Measurements from ENCODE around the gene DKK3.

DKK3 gene

GRCh38 chr11:11992257-11993212, 15.9 kb downstream of the DKK3 start:
- no peak overlapping the region for H2BK12ac ChIP-seq (ENCODE audit: low read length)
- no peak for DNase-seq (ENCODE audit: low spot score)
- no peak overlapping the region for H3K23ac ChIP-seq (ENCODE audit: low read depth, low read length, poor library complexity)
- H3K18ac ChIP-seq (ENCODE audit: low read length), result no peak overlapping the region
- no peak overlapping the region for H2BK120ac ChIP-seq (ENCODE audit: low read depth, low read length)
- H2AK5ac ChIP-seq (ENCODE audit: low read depth, low read length), result no peak overlapping the region
- no peak overlapping the region for H3K4me3 ChIP-seq (ENCODE audit: low read length in 2 of 2)
- peaks cover 0 to 3% of the 10 kb centered on the region in 2 donors for H3K36me3 ChIP-seq (replicated peaks in 1 of 2; ENCODE audit: control insufficient read depth in 2 of 2, insufficient read depth in 2 of 2, low read length in 2 of 2)
- no peak overlapping the region for H3K4ac ChIP-seq (ENCODE audit: low read length)
- H3K14ac ChIP-seq (ENCODE audit: low read length), result no peak overlapping the region
- no peaks in the 10 kb centered on the region for H3K27me3 ChIP-seq (ENCODE audit: control insufficient read depth in 3 of 3, insufficient read depth in 3 of 3, low read depth in 1 of 3, low read length in 3 of 3)
- H2BK15ac ChIP-seq (ENCODE audit: low read length), result no peak overlapping the region
- H2AFZ ChIP-seq (ENCODE audit: low read length), result no peak overlapping the region
- H3K4me1 ChIP-seq (ENCODE audit: control insufficient read depth in 2 of 2, insufficient read depth in 1 of 2, low read depth in 1 of 2, low read length in 2 of 2), result peaks cover 6 to 7% of the 10 kb centered on the region in 2 donors
- H4K91ac ChIP-seq (ENCODE audit: low read depth, low read length, poor library complexity), result no peak overlapping the region
- H3K79me1 ChIP-seq (ENCODE audit: low read depth, low read length), result no peaks in the 10 kb centered on the region
- WGBS, 2 donors (ENCODE audit: extremely low coverage in 2 of 2, insufficient read length in 2 of 2, insufficient replicate concordance in 1 of 2), result no CpG with 5 or more reads among the region's 6 CpGs
- no peak overlapping the region for H2BK5ac ChIP-seq (ENCODE audit: low read length)
- H3K9ac ChIP-seq (ENCODE audit: low read depth, low read length, poor library complexity), result no peak overlapping the region
- no peak overlapping the region for H3K4me2 ChIP-seq (ENCODE audit: insufficient read depth, low read length, poor library complexity, severe bottlenecking)
- H3K27ac ChIP-seq (replicated peaks; ENCODE audit: low read length), result no peak overlapping the region
- no peak overlapping the region for H4K8ac ChIP-seq (ENCODE audit: low read depth, low read length)
- no peaks in the 10 kb centered on the region for H3K9me3 ChIP-seq (replicated peaks in 1 of 2; ENCODE audit: control insufficient read depth in 2 of 2, insufficient read depth in 1 of 2, low read depth in 1 of 2, low read length in 2 of 2)

GRCh38 chr11:11989774-11990744, 18.4 kb downstream of the DKK3 start:
- no peak overlapping the region for H4K8ac ChIP-seq (ENCODE audit: low read depth, low read length)
- no peaks in the 10 kb centered on the region for H3K9me3 ChIP-seq (replicated peaks in 1 of 2; ENCODE audit: control insufficient read depth in 2 of 2, insufficient read depth in 1 of 2, low read depth in 1 of 2, low read length in 2 of 2)
- no peaks in the 10 kb centered on the region for H3K27me3 ChIP-seq (ENCODE audit: control insufficient read depth in 3 of 3, insufficient read depth in 3 of 3, low read depth in 1 of 3, low read length in 3 of 3)
- no peak overlapping the region for H2AK5ac ChIP-seq (ENCODE audit: low read depth, low read length)
- H3K18ac ChIP-seq (ENCODE audit: low read length), result no peak overlapping the region
- H2AFZ ChIP-seq (ENCODE audit: low read length), result no peak overlapping the region
- no peak overlapping the region for H3K4ac ChIP-seq (ENCODE audit: low read length)
- no peak overlapping the region for H2BK12ac ChIP-seq (ENCODE audit: low read length)
- no peak overlapping the region for H3K9ac ChIP-seq (ENCODE audit: low read depth, low read length, poor library complexity)
- no peak overlapping the region for H3K23ac ChIP-seq (ENCODE audit: low read depth, low read length, poor library complexity)
- no peaks in the 10 kb centered on the region for H3K36me3 ChIP-seq (replicated peaks in 1 of 2; ENCODE audit: control insufficient read depth in 2 of 2, insufficient read depth in 2 of 2, low read length in 2 of 2)
- no peak overlapping the region for H3K14ac ChIP-seq (ENCODE audit: low read length)
- no peaks in the 10 kb centered on the region for H3K79me1 ChIP-seq (ENCODE audit: low read depth, low read length)
- H2BK15ac ChIP-seq (ENCODE audit: low read length), result no peak overlapping the region
- no peak overlapping the region for H3K27ac ChIP-seq (replicated peaks; ENCODE audit: low read length)
- H3K4me1 ChIP-seq (ENCODE audit: control insufficient read depth in 2 of 2, insufficient read depth in 1 of 2, low read depth in 1 of 2, low read length in 2 of 2), result peaks cover 0 to 4% of the 10 kb centered on the region in 2 donors
- no peak overlapping the region for H3K4me3 ChIP-seq (ENCODE audit: low read length in 2 of 2)
- no peak overlapping the region for H2BK5ac ChIP-seq (ENCODE audit: low read length)
- H3K4me2 ChIP-seq (ENCODE audit: insufficient read depth, low read length, poor library complexity, severe bottlenecking), result no peak overlapping the region
- no CpG with 5 or more reads among the region's 8 CpGs for WGBS, 2 donors (ENCODE audit: extremely low coverage in 2 of 2, insufficient read length in 2 of 2, insufficient replicate concordance in 1 of 2)
- no peak for DNase-seq (ENCODE audit: low spot score)
- no peak overlapping the region for H4K91ac ChIP-seq (ENCODE audit: low read depth, low read length, poor library complexity)
- no peak overlapping the region for H2BK120ac ChIP-seq (ENCODE audit: low read depth, low read length)

GRCh38 chr11:11988681-11989261, 19.7 kb downstream of the DKK3 start:
- no peak overlapping the region for H3K18ac ChIP-seq (ENCODE audit: low read length)
- no peaks in the 10 kb centered on the region for H3K36me3 ChIP-seq (replicated peaks in 1 of 2; ENCODE audit: control insufficient read depth in 2 of 2, insufficient read depth in 2 of 2, low read length in 2 of 2)
- no peak overlapping the region for H2BK5ac ChIP-seq (ENCODE audit: low read length)
- no peak overlapping the region for H3K4ac ChIP-seq (ENCODE audit: low read length)
- no peak overlapping the region for H3K23ac ChIP-seq (ENCODE audit: low read depth, low read length, poor library complexity)
- H3K4me1 ChIP-seq (ENCODE audit: control insufficient read depth in 2 of 2, insufficient read depth in 1 of 2, low read depth in 1 of 2, low read length in 2 of 2), result peaks cover 0 to under 1% of the 10 kb centered on the region in 2 donors
- no peak overlapping the region for H4K8ac ChIP-seq (ENCODE audit: low read depth, low read length)
- no peak overlapping the region for H3K4me3 ChIP-seq (ENCODE audit: low read length in 2 of 2)
- no peak overlapping the region for H3K4me2 ChIP-seq (ENCODE audit: insufficient read depth, low read length, poor library complexity, severe bottlenecking)
- H3K27ac ChIP-seq (replicated peaks; ENCODE audit: low read length), result no peak overlapping the region
- H2BK12ac ChIP-seq (ENCODE audit: low read length), result no peak overlapping the region
- H2BK15ac ChIP-seq (ENCODE audit: low read length), result no peak overlapping the region
- no peak overlapping the region for H2BK120ac ChIP-seq (ENCODE audit: low read depth, low read length)
- no peaks in the 10 kb centered on the region for H3K27me3 ChIP-seq (ENCODE audit: control insufficient read depth in 3 of 3, insufficient read depth in 3 of 3, low read depth in 1 of 3, low read length in 3 of 3)
- H3K79me1 ChIP-seq (ENCODE audit: low read depth, low read length), result no peaks in the 10 kb centered on the region
- H3K14ac ChIP-seq (ENCODE audit: low read length), result no peak overlapping the region
- no peak overlapping the region for H2AK5ac ChIP-seq (ENCODE audit: low read depth, low read length)
- no peak overlapping the region for H3K9ac ChIP-seq (ENCODE audit: low read depth, low read length, poor library complexity)
- no CpG with 5 or more reads among the region's 5 CpGs for WGBS, 2 donors (ENCODE audit: extremely low coverage in 2 of 2, insufficient read length in 2 of 2, insufficient replicate concordance in 1 of 2)
- H4K91ac ChIP-seq (ENCODE audit: low read depth, low read length, poor library complexity), result no peak overlapping the region
- H3K9me3 ChIP-seq (replicated peaks in 1 of 2; ENCODE audit: control insufficient read depth in 2 of 2, insufficient read depth in 1 of 2, low read depth in 1 of 2, low read length in 2 of 2), result no peaks in the 10 kb centered on the region
- DNase-seq (ENCODE audit: low spot score), result no peak
- H2AFZ ChIP-seq (ENCODE audit: low read length), result no peak overlapping the region
